ENCODE results near the gene FOXP1. TPM values are rescaled to one million over a fixed set of nuclear protein-coding genes. Genes with fewer than 3 reads are reported as not detected.

FOXP1 gene
- total and polyA plus RNA-seq, 8 donors: 13.4 to 74.1 (median 44.1) TPM

- no peak overlapping the region for H3K27ac ChIP-seq
- intact Hi-C loops (cut with DNase I): no loop called here
- no peak overlapping the region for H3K4me3 ChIP-seq
- 79 to 82% methylated on average over 6 of the region's 6 CpGs for WGBS, 2 donors
- peaks cover 0 to 58% (median 4%) of the 10 kb centered on the region in 3 donors for H3K36me3 ChIP-seq
- TF ChIP-seq CTCF (IDR thresholded peaks at IDR 0.05): no peak
- no peaks in the 10 kb centered on the region for H3K27me3 ChIP-seq
- H3K4me1 ChIP-seq: no peaks in the 10 kb centered on the region
- ATAC-seq (no peak), FAIRE-seq (no peak), DNase-seq (no peak)
- no peaks in the 10 kb centered on the region for H3K9me3 ChIP-seq
Observed at GRCh38 chr3:70970952-70971351, 612.6 kb downstream of the FOXP1 start.

GRCh38 chr3:70970171-70970570 is 613.4 kb downstream of the FOXP1 start:
- no peak overlapping the region for H3K27ac ChIP-seq
- no peaks in the 10 kb centered on the region for H3K4me1 ChIP-seq
- DNase-seq: no peak
- no peaks in the 10 kb centered on the region for H3K9me3 ChIP-seq
- no peak for TF ChIP-seq CTCF (IDR thresholded peaks at IDR 0.05)
- H3K27me3 ChIP-seq: no peaks in the 10 kb centered on the region
- WGBS, 2 donors: 83 to 87% methylated on average over 4 of the region's 4 CpGs
- FAIRE-seq: no peak
- no peak overlapping the region for H3K4me3 ChIP-seq
- intact Hi-C loops (cut with DNase I): no loop called here
- peaks cover 0 to 59% (median 10%) of the 10 kb centered on the region in 3 donors for H3K36me3 ChIP-seq
- ATAC-seq: no peak

GRCh38 chr3:70963431-70964275 is 619.9 kb downstream of the FOXP1 start:
- WGBS, 2 donors: 92 to 94% methylated on average over 13 of the region's 13 CpGs
- intact Hi-C loops (cut with DNase I): no loop called here
- no peaks in the 10 kb centered on the region for H3K4me1 ChIP-seq
- ATAC-seq (no peak), FAIRE-seq (no peak), DNase-seq (no peak)
- peaks cover 0 to 27% (median 14%) of the 10 kb centered on the region in 3 donors for H3K36me3 ChIP-seq
- no peak for TF ChIP-seq CTCF (IDR thresholded peaks at IDR 0.05)
- H3K9me3 ChIP-seq: no peaks in the 10 kb centered on the region
- H3K27ac ChIP-seq: no peak overlapping the region
- H3K4me3 ChIP-seq: no peak overlapping the region
- H3K27me3 ChIP-seq: no peaks in the 10 kb centered on the region

- no peak for TF ChIP-seq CTCF (IDR thresholded peaks at IDR 0.05)
- WGBS, 2 donors: 95% methylated on average over 14 of the region's 14 CpGs
- no peaks in the 10 kb centered on the region for H3K27me3 ChIP-seq
- intact Hi-C loops (cut with DNase I): no loop called here
- no peak for ATAC-seq
- DNase-seq: no peak
- peaks cover 0 to 19% (median 4%) of the 10 kb centered on the region in 3 donors for H3K36me3 ChIP-seq
- no peaks in the 10 kb centered on the region for H3K4me1 ChIP-seq
- H3K4me3 ChIP-seq: no peak overlapping the region
- no peak overlapping the region for H3K27ac ChIP-seq
- H3K9me3 ChIP-seq: no peaks in the 10 kb centered on the region
- no peak for FAIRE-seq
Observed at GRCh38 chr3:70959506-70960291, 623.8 kb downstream of the FOXP1 start.
